Measurements from ENCODE around the gene ZC3HAV1. TPM values are rescaled to one million over a fixed set of nuclear protein-coding genes. Genes with fewer than 3 reads are reported as not detected.

Gene ZC3HAV1
- total RNA-seq, 1 experiment from 2014 or later = 37.2 TPM

GRCh38 chr7:139023076-139023475, 86.4 kb downstream of the ZC3HAV1 start:
- DNase-seq (ENCODE audit: low read depth) = no peak

GRCh38 chr7:139022286-139022685, 87.2 kb downstream of the ZC3HAV1 start:
- DNase-seq (ENCODE audit: low read depth) = no peak

GRCh38 chr7:139018910-139019309, 90.6 kb downstream of the ZC3HAV1 start:
- no peak for DNase-seq (ENCODE audit: low read depth)

GRCh38 chr7:139016931-139017511, 92.5 kb downstream of the ZC3HAV1 start:
- DNase-seq (ENCODE audit: low read depth) = peak; percentile 79

GRCh38 chr7:139011373-139011772, 98.1 kb downstream of the ZC3HAV1 start:
- DNase-seq (ENCODE audit: low read depth) = no peak

GRCh38 chr7:139004321-139005090, 105.0 kb downstream of the ZC3HAV1 start:
- DNase-seq (ENCODE audit: low read depth) = no peak

GRCh38 chr7:138999414-138999813, 110.1 kb downstream of the ZC3HAV1 start:
- DNase-seq (ENCODE audit: low read depth) = no peak

Other genes with a start within 250 kb of the ZC3HAV1 start
- gene KIAA1549, start 128.3 kb downstream of the ZC3HAV1 start, total RNA-seq (2014; rRNA removed; shearing (Covaris generic)) = 4.1 and 6.4 TPM in 2 replicates
- gene ZC3HAV1L, start 73.7 kb downstream of the ZC3HAV1 start, total RNA-seq (2014; rRNA removed; shearing (Covaris generic)) = 11.4 and 15.8 TPM in 2 replicates
- 3.5 and 3.6 TPM in 2 replicates for gene UBN2, start 121.5 kb upstream of the ZC3HAV1 start, total RNA-seq (2014; rRNA removed; shearing (Covaris generic))
- 36.2 and 42.9 TPM in 2 replicates for gene FMC1, start 231.6 kb upstream of the ZC3HAV1 start, total RNA-seq (2014; rRNA removed; shearing (Covaris generic))